ENCODE data around the gene KCTD17.

Gene KCTD17

GRCh38 chr22:37107816-37108621 is 56.5 kb downstream of the KCTD17 start:
- DNase-seq = no peak

- DNase-seq = no peak
Measured at GRCh38 chr22:37109242-37109917, 57.8 kb downstream of the KCTD17 start, which contains the start of gene TMPRSS6. TMPRSS6 (minus strand) TSS chr22:37109713; CDS start chr22:37103417, 6,296 bp downstream.

- no peak for DNase-seq
Measured at GRCh38 chr22:37111156-37111717, 59.7 kb downstream of the KCTD17 start.

- no peak for DNase-seq
Measured at GRCh38 chr22:37112084-37112728, 60.7 kb downstream of the KCTD17 start.
